Activated CD8-positive, alpha-beta T cell treated with anti-CD3 and anti-CD28 coated beads for 36 hours (primary cell): ENCODE results near the gene FCN2. TPM values are rescaled to one million over a fixed set of nuclear protein-coding genes. Genes with fewer than 3 reads are reported as not detected.

Source experiments
- ATAC-seq: fragments of 200-7000 bp; cut with Tn5 transposase; one replicate; pipeline ENCODE4 v1.10.0; 2021; ENCODE audit warnings: mild to moderate bottlenecking, moderate library complexity
- CTCF ChIA-PET: fragments of 350-600 bp; sonication (Branson Sonifier 250); formaldehyde crosslinking; loops from one replicate; lab custom pipeline; 2021; ENCODE audit warnings: antibody characterized with exemption; lab: Charles Lee
- POLR2A ChIA-PET: fragments of 350-600 bp; sonication (Branson Sonifier 250); formaldehyde crosslinking; loops from one replicate; lab custom pipeline; 2021; ENCODE audit warnings: antibody characterized with exemption; lab: Charles Lee
- DNase-seq: peaks from one replicate; pipeline ENCODE4 v3.0.0-alpha.2; 2020
- H3K27ac Mint-ChIP-seq: one replicate; pipeline ENCODE4 v1.8.0; 2021; ENCODE audit warnings: mild to moderate bottlenecking, mixed read lengths
- H3K27me3 Mint-ChIP-seq: one replicate; pipeline ENCODE4 v1.8.0; 2021; ENCODE audit warnings: mixed read lengths
- H3K36me3 Mint-ChIP-seq: one replicate; pipeline ENCODE4 v1.8.0; 2021; ENCODE audit warnings: low read depth, mixed read lengths
- H3K4me1 Mint-ChIP-seq: one replicate; pipeline ENCODE4 v1.8.0; 2021; ENCODE audit warnings: low read depth, mixed read lengths
- H3K4me3 Mint-ChIP-seq: one replicate; pipeline ENCODE4 v1.8.0; 2021; ENCODE audit warnings: mild to moderate bottlenecking, moderate library complexity, mixed read lengths
- H3K9me3 Mint-ChIP-seq: one replicate; pipeline ENCODE4 v1.8.0; 2021; ENCODE audit warnings: mixed read lengths
- intact Hi-C: fragments of 100-400 bp; cut with micrococcal nuclease; formaldehyde crosslinking; loops from one replicate; pipeline ENCODE4 v1.10.0; 2022
- total RNA-seq, 2 experiments: library from RNA; stranded (reverse); gene quantifications; one replicate each; pipeline ENCODE4 v1.2.3, GENCODE V29; 2021
- TF ChIP-seq, protein P1 (sequence below): fragments of 200-600 bp; IDR thresholded peaks from one replicate; pipeline ENCODE4 v1.8.0; 2022; ENCODE audit warnings: antibody characterized with exemption, mild to moderate bottlenecking

The FCN2 gene
- total RNA-seq, 2 experiments from 2014 or later, result not detected

DNA sequence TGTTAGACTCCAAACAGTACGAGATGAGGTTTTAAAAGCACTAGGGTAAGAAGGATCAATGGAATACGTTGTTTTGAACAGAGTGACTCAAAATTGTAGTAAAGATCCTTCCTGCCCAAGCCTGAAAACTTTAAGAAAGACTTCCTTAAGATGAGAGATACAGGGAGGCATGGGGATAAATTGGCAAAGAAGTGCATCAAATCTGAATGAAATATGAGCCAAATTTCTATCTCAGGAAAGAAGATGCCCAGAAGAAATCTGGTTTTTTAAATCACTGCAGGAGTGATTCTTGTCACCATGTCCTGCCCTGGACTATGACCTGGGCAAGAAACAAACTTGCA, 14.9 kb downstream of the FCN2 start:
- ChIA-PET CTCF (no interaction called here), POLR2A (no interaction called here)
- Mint-ChIP-seq H3K27me3 (peaks cover 7% of the 10 kb centered on the region), H3K27ac (no peak overlapping the region), H3K9me3 (peaks cover 7% of the 10 kb centered on the region), H3K36me3 (no peaks in the 10 kb centered on the region), H3K4me3 (no peak overlapping the region), H3K4me1 (no peaks in the 10 kb centered on the region)
- intact Hi-C loops, result no loop called here
- TF ChIP-seq, protein P1, sequence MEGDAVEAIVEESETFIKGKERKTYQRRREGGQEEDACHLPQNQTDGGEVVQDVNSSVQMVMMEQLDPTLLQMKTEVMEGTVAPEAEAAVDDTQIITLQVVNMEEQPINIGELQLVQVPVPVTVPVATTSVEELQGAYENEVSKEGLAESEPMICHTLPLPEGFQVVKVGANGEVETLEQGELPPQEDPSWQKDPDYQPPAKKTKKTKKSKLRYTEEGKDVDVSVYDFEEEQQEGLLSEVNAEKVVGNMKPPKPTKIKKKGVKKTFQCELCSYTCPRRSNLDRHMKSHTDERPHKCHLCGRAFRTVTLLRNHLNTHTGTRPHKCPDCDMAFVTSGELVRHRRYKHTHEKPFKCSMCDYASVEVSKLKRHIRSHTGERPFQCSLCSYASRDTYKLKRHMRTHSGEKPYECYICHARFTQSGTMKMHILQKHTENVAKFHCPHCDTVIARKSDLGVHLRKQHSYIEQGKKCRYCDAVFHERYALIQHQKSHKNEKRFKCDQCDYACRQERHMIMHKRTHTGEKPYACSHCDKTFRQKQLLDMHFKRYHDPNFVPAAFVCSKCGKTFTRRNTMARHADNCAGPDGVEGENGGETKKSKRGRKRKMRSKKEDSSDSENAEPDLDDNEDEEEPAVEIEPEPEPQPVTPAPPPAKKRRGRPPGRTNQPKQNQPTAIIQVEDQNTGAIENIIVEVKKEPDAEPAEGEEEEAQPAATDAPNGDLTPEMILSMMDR, result no peak
- DNase-seq (no peak), ATAC-seq (no peak)

GRCh38 chr9:134895908-134896833, 15.6 kb downstream of the FCN2 start:
- Mint-ChIP-seq H3K9me3 (peaks cover 7% of the 10 kb centered on the region), H3K27me3 (peaks cover 7% of the 10 kb centered on the region), H3K36me3 (no peaks in the 10 kb centered on the region), H3K27ac (no peak overlapping the region), H3K4me1 (no peaks in the 10 kb centered on the region), H3K4me3 (no peak overlapping the region)
- ChIA-PET CTCF (no interaction called here), POLR2A (no interaction called here)
- TF ChIP-seq, protein P1, result no peak
- ATAC-seq (no peak), DNase-seq (peak; percentile 10)
- intact Hi-C loops, result no loop called here

- POLR2A ChIA-PET, result no interaction called here
These were observed 16.4 kb downstream of the FCN2 start for GRCh38 chr9:134896834-134897583.

GRCh38 chr9:134897584-134898170, 17.1 kb downstream of the FCN2 start:
- intact Hi-C loops, result no loop called here
- Mint-ChIP-seq H3K27ac (no peak overlapping the region), H3K9me3 (peaks cover 7% of the 10 kb centered on the region), H3K27me3 (peaks cover 7% of the 10 kb centered on the region), H3K4me1 (no peaks in the 10 kb centered on the region), H3K36me3 (no peaks in the 10 kb centered on the region), H3K4me3 (no peak overlapping the region)
- TF ChIP-seq, protein P1, result no peak
- CTCF ChIA-PET, result no interaction called here
- no peak for ATAC-seq
- DNase-seq, result no peak
- POLR2A ChIA-PET, result no interaction called here

More at GRCh38 chr9:134896834-134897583, 16.4 kb downstream of the FCN2 start:
- Mint-ChIP-seq H3K36me3 (no peaks in the 10 kb centered on the region), H3K27ac (no peak overlapping the region), H3K4me3 (no peak overlapping the region), H3K27me3 (peaks cover 7% of the 10 kb centered on the region), H3K4me1 (no peaks in the 10 kb centered on the region), H3K9me3 (peaks cover 7% of the 10 kb centered on the region)
- CTCF ChIA-PET, result no interaction called here
- TF ChIP-seq, protein P1, result no peak
- intact Hi-C loops, result no loop called here
- DNase-seq, result no peak
- no peak for ATAC-seq
